Coronary artery (tissue), 2 donors: Measurements from ENCODE around the gene MED7.

Experiments
- DNase-seq: peaks from one replicate; pipeline ENCODE4 v3.0.0-alpha.2; 2017; ENCODE audit warnings: low spot score
- H3K27ac ChIP-seq, 2 donors: fragments of 200-600 bp; sonication (generic); one replicate each; pipeline ENCODE4 v1.5.1; 2016 to 2019
- H3K4me3 ChIP-seq: fragments of 200-600 bp; sonication (generic); 2 replicates; pipeline ENCODE4 v1.5.1; 2016; ENCODE audit warnings: mild to moderate bottlenecking, moderate library complexity
- CTCF ChIP-seq: fragments of 200-600 bp; sonication (generic); IDR thresholded peaks from one replicate; pipeline ENCODE4 v1.5.1; 2019; ENCODE audit warnings: antibody characterized with exemption

The MED7 gene

GRCh38 chr5:157162919-157163510 is 20.4 kb upstream of the MED7 start:
- Histone ChIP-seq H3K4me3 (no peak overlapping the region), H3K27ac (no peak overlapping the region)
- no peak for TF ChIP-seq CTCF
- no peak for DNase-seq

- no peak for DNase-seq
- Histone ChIP-seq H3K4me3 (no peak overlapping the region), H3K27ac (no peak overlapping the region)
- TF ChIP-seq CTCF: no peak
Measured at GRCh38 chr5:157161996-157162395, 19.3 kb upstream of the MED7 start.

GRCh38 chr5:157160001-157160400 is 17.3 kb upstream of the MED7 start:
- no peak for DNase-seq
- Histone ChIP-seq H3K4me3 (no peak overlapping the region), H3K27ac (no peak overlapping the region)
- TF ChIP-seq CTCF: no peak

- Histone ChIP-seq H3K27ac (no peak overlapping the region), H3K4me3 (no peak overlapping the region)
- no peak for TF ChIP-seq CTCF
- no peak for DNase-seq
Measured at GRCh38 chr5:157159209-157159751, 16.6 kb upstream of the MED7 start.

- Histone ChIP-seq H3K27ac (no peak overlapping the region), H3K4me3 (no peak overlapping the region)
- no peak for TF ChIP-seq CTCF
- no peak for DNase-seq
Measured at GRCh38 chr5:157157293-157157891, 14.7 kb upstream of the MED7 start.

GRCh38 chr5:157155297-157155696 is 12.6 kb upstream of the MED7 start:
- no peak for DNase-seq
- no peak overlapping the region for H3K27ac ChIP-seq
- no peak overlapping the region for H3K4me3 ChIP-seq
- no peak for TF ChIP-seq CTCF

GRCh38 chr5:157150995-157151394 is 8.3 kb upstream of the MED7 start:
- no peak overlapping the region for H3K4me3 ChIP-seq

More at GRCh38 chr5:157150995-157151394, 8.3 kb upstream of the MED7 start:
- no peak for TF ChIP-seq CTCF
- H3K27ac ChIP-seq: no peak overlapping the region
- DNase-seq: no peak
